ENCODE data around the gene ERN1. TPM values are rescaled to one million over a fixed set of nuclear protein-coding genes. Genes with fewer than 3 reads are reported as not detected.

The ERN1 gene
- total and polyA plus RNA-seq, 2 of the 8 experiments (the other 6 are each of a cell fraction or from before 2014, with no cell fraction given) = 1.8 to 3.9 TPM

GRCh38 chr17:64146418-64147109, 16.6 kb upstream of the ERN1 start (continued):
- TF ChIP-seq EGR1 (IDR thresholded peaks at IDR 0.05; ENCODE audit: borderline replicate concordance, low read depth, low read length) = no peak
- no peak for TF ChIP-seq JUN (IDR thresholded peaks at IDR 0.05; ENCODE audit: low read depth, low read length)
- no peak for TF ChIP-seq CTBP2 (IDR thresholded peaks at IDR 0.05; ENCODE audit: borderline replicate concordance, insufficient read depth, insufficient read length, low read length)
- TF ChIP-seq KDM5A (IDR thresholded peaks at IDR 0.05; ENCODE audit: low read length) = no peak
- no peak for TF ChIP-seq ATF3 (IDR thresholded peaks at IDR 0.05; ENCODE audit: insufficient read depth, low read depth, low read length)
- no peak for TF ChIP-seq TCF12 (IDR thresholded peaks at IDR 0.05; ENCODE audit: low read depth, low read length)
- TF ChIP-seq RFX5 (IDR thresholded peaks at IDR 0.05; ENCODE audit: borderline replicate concordance, low read depth, low read length) = no peak
- TF ChIP-seq PHF8 (conservative IDR thresholded peaks at IDR 0.05; ENCODE audit: low read depth, low read length) = no peak
- no peak for TF ChIP-seq RAD21 (IDR thresholded peaks at IDR 0.05 in 1 of 2, conservative IDR thresholded peaks at IDR 0.05 in 1 of 2; ENCODE audit: low read depth in 2 of 2, low read length in 2 of 2)
- TF ChIP-seq SIRT6 (IDR thresholded peaks at IDR 0.05; ENCODE audit: low read length) = peak; percentile 8
- no peak for TF ChIP-seq KDM4A (IDR thresholded peaks at IDR 0.05; ENCODE audit: low read depth, low read length, severe bottlenecking)
- no peak for TF ChIP-seq TAF1 (IDR thresholded peaks at IDR 0.05; ENCODE audit: low read depth, low read length)
- TF ChIP-seq POLR2AphosphoS5 (IDR thresholded peaks at IDR 0.05; ENCODE audit: low read depth, low read length) = peak; percentile 92
- no peak for TF ChIP-seq CBX8 (IDR thresholded peaks at IDR 0.05; ENCODE audit: borderline replicate concordance, low read depth, low read length)
- peak; percentile 92 for TF ChIP-seq SAP30 (IDR thresholded peaks at IDR 0.05; ENCODE audit: insufficient read depth, insufficient replicate concordance, low read length)
- no peak for TF ChIP-seq HDAC6 (IDR thresholded peaks at IDR 0.05; ENCODE audit: low read depth, low read length)
- no peak for TF ChIP-seq SP2 (IDR thresholded peaks at IDR 0.05; ENCODE audit: low read length)
- 0 out of 2 replicates have a peak, but pooled peaks have one; percentile 5 for TF ChIP-seq NRF1 (IDR thresholded peaks at IDR 0.05; ENCODE audit: low read depth, low read length)
- TF ChIP-seq TBP (IDR thresholded peaks at IDR 0.05; ENCODE audit: low read depth, low read length) = 0 out of 2 replicates have a peak, but pooled peaks have one; percentile 10
